Type B pancreatic cell (in vitro differentiated cells): ENCODE measurements around the gene CD79B. TPM values are rescaled to one million over a fixed set of nuclear protein-coding genes. Genes with fewer than 3 reads are reported as not detected.

Experiments used
- DNase-seq: peaks from one replicate; pipeline ENCODE4 v3.0.0; 2021; ENCODE audit warnings: mixed read lengths; ENCODE audit not compliant: unreplicated experiment; ENCODE audit errors: extremely low spot score
- H3K27ac Mint-ChIP-seq: 2 replicates; pipeline ENCODE4 v1.8.0; 2021; ENCODE audit warnings: mild to moderate bottlenecking, mixed read lengths
- H3K27me3 Mint-ChIP-seq: 2 replicates; pipeline ENCODE4 v1.8.0; 2021; ENCODE audit warnings: mixed read lengths
- H3K36me3 Mint-ChIP-seq: 2 replicates; pipeline ENCODE4 v1.8.0; 2021; ENCODE audit warnings: mixed read lengths
- H3K4me1 Mint-ChIP-seq: one replicate; pipeline ENCODE4 v1.8.0; 2021; ENCODE audit warnings: mixed read lengths; ENCODE audit not compliant: unreplicated experiment
- H3K4me3 Mint-ChIP-seq: 2 replicates; pipeline ENCODE4 v1.8.0; 2021; ENCODE audit warnings: mild to moderate bottlenecking, mixed read lengths
- H3K9me3 Mint-ChIP-seq: 2 replicates; pipeline ENCODE4 v1.8.0; 2021; ENCODE audit warnings: mixed read lengths
- CTCF ChIP-seq: fragments of 200-600 bp; sonication (generic); conservative IDR thresholded peaks from 2 replicates; pipeline ENCODE4 v1.5.0; 2021; ENCODE audit warnings: antibody characterized with exemption, mild to moderate bottlenecking
- long read RNA-seq: library from polyadenylated mRNA; unstranded; transcript quantifications from one replicate; pipeline ENCODE4 v2.0.0, GENCODE V29; 2020
- total RNA-seq: library from RNA; stranded (reverse); gene quantifications from 2 replicates; pipeline ENCODE4 v1.2.1, GENCODE V29; 2021; ENCODE audit warnings: low replicate concordance

Gene CD79B
- not detected in 2 replicates for total RNA-seq
- long read RNA-seq: 0 reads

- H3K4me3 Mint-ChIP-seq: no peak within 1 kb of the TSS
Observed at GRCh38 chr17:63931981-63932561, at the start of gene CD79B. Gene CD79B (minus strand): TSS chr17:63932331. CDS start chr17:63932261, 70 bp downstream.

GRCh38 chr17:63978272-63979200 is 46.4 kb upstream of the CD79B start:
- DNase-seq: no peak
- Mint-ChIP-seq H3K27ac (no peak overlapping the region), H3K4me3 (no peak overlapping the region), H3K27me3 (no peaks in the 10 kb centered on the region), H3K4me1 (peaks cover 9% of the 10 kb centered on the region), H3K9me3 (peaks cover 10% of the 10 kb centered on the region), H3K36me3 (no peaks in the 10 kb centered on the region)
- TF ChIP-seq CTCF: no peak

More at GRCh38 chr17:63931981-63932561, at the start of gene CD79B:
- no peak for TF ChIP-seq CTCF
- Mint-ChIP-seq H3K4me1 (no peaks in the 10 kb centered on the region), H3K9me3 (no peaks in the 10 kb centered on the region), H3K27ac (no peak within 1 kb of the TSS), H3K36me3 (no peaks in the 10 kb centered on the region), H3K27me3 (no peaks in the 10 kb centered on the region)
- no peak for DNase-seq

GRCh38 chr17:63976702-63977101 is 44.6 kb upstream of the CD79B start:
- no peak for DNase-seq
- no peaks in the 10 kb centered on the region for H3K36me3 Mint-ChIP-seq
- H3K9me3 Mint-ChIP-seq: no peaks in the 10 kb centered on the region
- TF ChIP-seq CTCF: no peak
- H3K27me3 Mint-ChIP-seq: peaks cover 4% of the 10 kb centered on the region
- H3K27ac Mint-ChIP-seq: no peak overlapping the region
- no peak overlapping the region for H3K4me3 Mint-ChIP-seq
- H3K4me1 Mint-ChIP-seq: peaks cover 9% of the 10 kb centered on the region

GRCh38 chr17:63975541-63976092 is 43.5 kb upstream of the CD79B start:
- Mint-ChIP-seq H3K27me3 (peaks cover 4% of the 10 kb centered on the region), H3K9me3 (no peaks in the 10 kb centered on the region), H3K4me1 (peaks cover 9% of the 10 kb centered on the region), H3K36me3 (no peaks in the 10 kb centered on the region), H3K27ac (no peak overlapping the region), H3K4me3 (no peak overlapping the region)
- no peak for TF ChIP-seq CTCF
- DNase-seq: no peak

GRCh38 chr17:63974594-63975192 is 42.6 kb upstream of the CD79B start:
- Mint-ChIP-seq H3K36me3 (no peaks in the 10 kb centered on the region), H3K27ac (no peak overlapping the region), H3K4me1 (peaks cover 9% of the 10 kb centered on the region), H3K4me3 (no peak overlapping the region), H3K27me3 (peaks cover 4% of the 10 kb centered on the region), H3K9me3 (no peaks in the 10 kb centered on the region)
- no peak for TF ChIP-seq CTCF
- no peak for DNase-seq
